Measurements from ENCODE around the gene PLAU.

DNA sequence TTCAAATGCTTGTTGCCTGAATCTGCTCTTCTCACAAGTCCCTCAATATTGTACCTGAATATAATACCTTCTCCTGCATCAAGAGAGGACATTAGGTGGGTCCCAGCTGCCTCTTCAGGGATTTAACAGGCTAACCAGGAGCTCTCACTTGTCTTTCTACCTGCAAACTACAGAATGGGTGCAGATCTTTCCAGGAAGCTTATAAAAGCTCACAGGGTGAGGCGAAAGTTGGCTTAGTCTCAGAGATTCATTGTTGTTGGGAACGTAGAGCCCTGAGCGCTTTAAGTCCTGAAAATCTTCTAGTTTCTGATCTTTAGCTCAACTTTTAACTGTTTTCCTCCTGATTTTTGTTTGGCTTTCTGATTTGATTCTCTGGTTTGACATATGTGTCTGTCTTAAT is 25.0 kb downstream of the PLAU start:
- no peak for TF ChIP-seq CTCF (IDR thresholded peaks at IDR 0.05)
- no peak for TF ChIP-seq EP300 (IDR thresholded peaks at IDR 0.05)
- TF ChIP-seq GATA3 (IDR thresholded peaks at IDR 0.05; ENCODE audit: borderline replicate concordance), result no peak
- TF ChIP-seq RFX5 (IDR thresholded peaks at IDR 0.05), result no peak
- TF ChIP-seq KDM5A (IDR thresholded peaks at IDR 0.05), result no peak
- TF ChIP-seq CEBPB (IDR thresholded peaks at IDR 0.05), result no peak

Data from A549 (cell line).